Stimulated activated naive CD4-positive, alpha-beta T cell treated with Interleukin-2 at 50 U/mL for 16 hours (primary cell): ENCODE results near the gene JMY.
A peak's percentile ranks its signal among the peaks of the same experiment; 100 is the strongest.

Experiments used
- DNase-seq: peaks from one replicate; lab custom pipeline; 2025; lab: John Stamatoyannopoulos, UW

The JMY gene

DNA sequence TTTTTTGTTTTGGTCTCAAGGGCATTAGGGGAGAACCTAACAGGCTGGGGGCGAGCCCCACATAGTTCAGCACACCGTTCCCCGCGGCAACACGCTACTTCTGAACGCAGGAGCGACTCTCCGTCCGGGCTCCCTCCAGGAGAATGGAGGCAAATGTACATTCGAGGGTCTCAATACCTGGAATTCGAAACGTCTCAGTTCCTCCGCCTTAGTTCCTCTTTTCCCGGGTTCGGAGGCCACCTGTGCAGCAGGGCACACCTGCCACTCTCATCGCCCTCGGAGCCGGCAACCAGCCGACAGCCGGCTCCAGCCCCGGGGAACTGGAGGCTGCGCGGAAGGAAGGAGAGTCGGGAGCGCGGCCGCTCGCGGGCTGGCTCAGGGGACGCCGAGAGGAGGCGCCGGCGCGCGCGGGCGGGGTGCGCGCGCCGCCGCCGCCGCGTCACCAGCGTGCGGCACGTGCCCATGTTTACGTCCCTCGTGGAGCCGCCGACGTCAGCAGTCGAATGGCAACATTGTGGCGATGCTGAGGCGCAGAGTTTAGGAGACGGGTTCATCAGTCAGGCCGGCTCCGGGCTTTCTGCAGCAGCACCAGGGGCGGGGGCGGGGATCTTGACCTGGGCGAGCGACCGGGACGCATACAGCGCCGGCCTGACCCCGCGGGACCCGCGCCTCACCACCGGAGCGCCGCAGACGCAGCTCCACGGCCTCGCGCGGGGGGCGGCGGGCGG, at the start of gene JMY:
Gene JMY, plus strand, starts transcription at position 498 of the 728 bp plus-strand sequence. CDS start 520 bp downstream, outside the sequence.
- DNase-seq: peak; percentile 83

DNA sequence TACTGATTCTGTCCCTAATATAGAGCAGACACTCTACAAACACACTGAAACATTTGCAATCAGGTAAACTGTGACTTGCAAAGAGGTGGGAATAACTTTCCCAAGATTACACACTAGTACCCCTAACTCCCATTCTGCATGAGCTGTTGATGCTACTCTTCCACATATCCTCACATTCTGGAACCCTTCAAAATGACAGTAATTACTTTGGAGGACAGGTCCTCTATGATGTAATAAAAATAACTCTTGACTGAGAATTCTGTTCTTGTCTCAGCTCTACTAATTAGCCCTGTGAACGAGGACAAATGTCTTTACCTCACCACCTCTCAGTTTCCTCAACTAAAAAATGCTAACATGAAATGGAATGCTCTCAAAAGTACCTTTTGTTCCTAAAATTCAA, 49.5 kb upstream of the JMY start:
- no peak for DNase-seq

DNA sequence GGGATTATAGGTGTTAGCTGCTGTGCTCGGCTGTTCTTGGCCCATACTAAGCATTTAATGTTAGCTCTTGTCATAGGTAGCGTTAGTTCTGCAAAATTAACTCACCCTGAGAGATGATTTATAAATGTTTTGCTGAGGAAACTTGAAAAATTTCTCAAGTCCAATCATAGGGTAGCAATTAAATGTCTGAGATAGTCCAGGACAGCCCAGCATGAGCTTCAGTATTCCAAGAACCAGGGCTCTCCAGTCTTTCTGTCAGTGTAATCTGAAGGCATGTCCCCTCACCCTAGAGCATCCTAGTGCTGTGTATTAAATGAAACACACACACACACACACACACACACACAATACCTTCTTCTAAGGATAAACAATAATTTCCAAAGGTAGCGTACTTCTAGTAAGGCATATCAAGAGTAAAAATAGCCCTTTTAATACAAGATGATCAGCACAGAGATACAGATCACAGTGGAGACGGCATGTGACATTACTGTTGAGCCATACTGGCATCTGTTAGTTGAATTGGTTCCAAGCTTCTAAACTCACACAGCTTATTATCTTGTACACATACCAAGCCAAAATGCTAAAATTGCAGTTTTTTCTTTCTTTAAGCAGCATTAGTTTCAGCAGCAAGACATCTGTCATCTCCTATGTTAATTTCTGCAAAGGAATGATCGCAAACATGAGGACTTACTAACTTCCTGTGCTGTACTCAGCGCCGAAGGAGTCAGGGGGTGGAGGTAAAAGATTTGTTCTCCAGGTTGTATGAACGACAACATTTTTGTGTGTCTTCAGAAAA, 46.3 kb upstream of the JMY start:
- DNase-seq: no peak

DNA sequence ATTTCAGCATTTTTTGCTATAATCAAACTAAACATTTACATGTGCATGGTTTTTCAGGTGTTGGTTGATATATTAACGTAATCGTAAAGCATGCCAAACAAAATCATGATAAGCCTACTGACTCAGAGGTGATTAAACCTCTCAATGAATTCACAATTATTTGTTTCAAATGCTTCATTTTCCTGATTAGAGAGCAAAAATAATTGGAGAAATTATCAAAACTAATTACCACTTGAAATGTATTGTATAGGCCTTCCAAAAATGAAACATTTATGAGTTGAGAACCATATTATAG, 45.7 kb upstream of the JMY start:
- DNase-seq: no peak

GRCh38 chr5:79191457-79191856, 44.5 kb upstream of the JMY start:
- no peak for DNase-seq

GRCh38 chr5:79193643-79194042, 42.3 kb upstream of the JMY start:
- DNase-seq: no peak

DNA sequence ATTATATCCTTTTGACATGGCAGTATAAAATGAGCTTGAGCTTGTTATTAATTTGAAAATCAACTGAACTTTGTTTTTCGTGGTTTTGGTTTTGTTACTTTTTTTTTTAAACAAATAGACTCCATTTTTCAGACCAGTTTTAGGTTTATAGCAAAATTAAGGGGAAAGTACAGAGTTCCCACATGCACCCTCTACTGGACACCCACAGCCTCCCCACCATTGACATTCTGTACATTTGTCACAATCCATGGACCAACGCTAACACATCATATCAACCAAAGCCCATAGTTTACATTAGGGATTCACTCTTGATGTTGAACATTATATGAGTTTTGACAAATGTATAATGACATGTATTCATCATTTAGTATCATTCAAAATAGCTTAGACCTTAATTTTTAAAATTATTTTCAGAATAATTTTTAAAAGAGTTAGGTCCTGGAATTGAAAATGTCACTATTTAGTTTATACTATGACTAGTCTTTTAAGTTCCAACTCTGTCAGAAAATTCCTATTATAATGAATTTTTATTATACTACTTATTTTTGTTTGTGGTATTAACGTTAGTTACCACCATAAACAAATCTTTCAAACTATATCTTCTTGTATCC, 35.3 kb upstream of the JMY start:
- no peak for DNase-seq

DNA sequence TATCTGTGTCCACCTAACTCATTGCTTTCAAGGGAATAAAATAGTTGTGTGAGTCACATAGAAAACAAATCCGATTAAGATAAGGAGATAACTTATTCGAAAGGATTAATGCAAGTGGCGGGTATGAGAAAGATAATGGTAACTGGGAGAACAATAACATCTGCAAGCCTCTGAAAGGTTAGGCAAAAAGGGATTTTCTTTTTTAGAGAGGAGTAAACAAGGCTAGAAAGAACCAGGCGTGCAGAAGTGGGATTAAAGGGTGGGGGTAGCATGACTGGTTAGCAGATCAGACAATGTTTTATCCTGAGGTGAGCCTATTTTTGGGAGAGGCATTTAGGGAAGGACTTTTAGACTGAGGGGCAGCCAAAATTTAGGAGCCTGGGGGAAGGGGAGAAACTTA, 34.7 kb upstream of the JMY start:
- DNase-seq: no peak

GRCh38 chr5:79202076-79202475, 33.9 kb upstream of the JMY start:
- no peak for DNase-seq

DNA sequence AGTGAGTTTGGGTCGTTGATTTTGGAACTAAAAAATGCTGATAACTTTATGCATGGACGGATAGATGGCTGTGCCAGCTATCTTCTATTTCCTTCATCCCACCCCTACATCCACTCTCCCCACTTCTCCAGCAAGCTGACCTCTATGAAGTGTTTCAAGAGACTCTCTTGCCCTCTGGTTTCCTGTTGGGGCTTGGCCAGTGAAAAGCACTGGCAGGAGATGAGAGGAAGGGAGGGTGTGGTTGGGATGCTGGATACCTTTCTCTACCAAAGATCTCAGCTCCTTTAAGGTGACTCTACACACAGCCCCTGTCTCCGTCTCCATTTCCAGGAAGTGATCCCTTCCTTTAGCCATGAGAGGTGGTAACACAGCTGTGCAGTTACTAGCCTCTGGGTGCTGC, 30.0 kb upstream of the JMY start:
- DNase-seq: no peak

GRCh38 chr5:79206541-79206940, 29.4 kb upstream of the JMY start:
- DNase-seq: no peak

GRCh38 chr5:79209505-79209904, 26.4 kb upstream of the JMY start:
- DNase-seq: no peak

DNA sequence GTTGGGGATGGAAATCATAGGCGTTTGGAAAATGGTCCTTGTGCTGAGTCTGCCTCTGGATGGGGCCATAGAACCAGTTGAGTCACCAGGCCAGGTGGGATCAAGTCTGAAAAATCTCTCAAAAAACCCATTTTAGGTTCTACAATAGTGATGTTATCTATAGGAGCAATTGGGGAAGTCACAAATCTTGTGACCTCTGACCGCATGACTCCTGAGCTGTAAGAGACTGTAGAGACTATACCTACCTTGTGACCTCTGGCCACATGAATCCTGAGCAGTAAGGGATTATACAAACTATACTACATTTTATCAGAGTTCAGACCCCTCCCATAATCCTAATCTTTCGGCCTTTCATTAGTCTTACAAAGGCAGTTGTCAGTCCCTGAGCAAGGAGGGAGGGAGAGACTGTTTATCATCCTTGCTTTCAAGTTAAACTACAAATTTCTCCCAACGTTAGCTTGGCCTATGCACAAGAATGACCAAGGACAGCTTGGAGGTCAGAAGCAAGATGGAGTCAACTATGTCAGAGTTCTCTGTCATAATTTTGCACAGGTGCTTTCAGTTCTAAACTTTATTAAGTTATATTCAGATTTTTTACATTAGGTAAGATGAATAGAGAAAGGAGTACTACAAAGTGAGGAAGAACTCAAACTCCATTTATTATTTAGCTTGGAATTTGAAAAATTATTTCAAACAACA, 11.5 kb upstream of the JMY start:
- no peak for DNase-seq

GRCh38 chr5:79225026-79225425, 10.9 kb upstream of the JMY start:
- no peak for DNase-seq

DNA sequence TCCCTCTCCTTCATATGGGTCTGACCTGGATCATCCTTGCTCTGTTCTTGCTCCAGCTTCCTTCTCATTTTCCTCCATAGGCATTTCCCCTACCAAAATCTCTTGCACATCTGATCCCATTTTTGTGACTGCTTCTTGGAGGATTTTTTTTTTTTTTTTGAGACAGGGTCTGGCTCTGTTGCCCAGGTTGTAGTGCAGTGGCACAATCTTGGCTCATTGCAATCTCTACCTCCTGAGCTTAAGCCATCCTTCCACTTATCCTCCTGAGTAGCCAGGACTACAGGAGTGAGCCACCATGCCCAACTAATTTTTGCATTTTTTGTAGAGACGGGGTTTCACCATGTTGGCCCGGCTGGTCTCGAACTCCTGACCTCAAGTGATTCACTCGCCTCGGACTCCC, 10.5 kb upstream of the JMY start:
- no peak for DNase-seq

GRCh38 chr5:79227484-79228025, 8.4 kb upstream of the JMY start:
- no peak for DNase-seq

DNA sequence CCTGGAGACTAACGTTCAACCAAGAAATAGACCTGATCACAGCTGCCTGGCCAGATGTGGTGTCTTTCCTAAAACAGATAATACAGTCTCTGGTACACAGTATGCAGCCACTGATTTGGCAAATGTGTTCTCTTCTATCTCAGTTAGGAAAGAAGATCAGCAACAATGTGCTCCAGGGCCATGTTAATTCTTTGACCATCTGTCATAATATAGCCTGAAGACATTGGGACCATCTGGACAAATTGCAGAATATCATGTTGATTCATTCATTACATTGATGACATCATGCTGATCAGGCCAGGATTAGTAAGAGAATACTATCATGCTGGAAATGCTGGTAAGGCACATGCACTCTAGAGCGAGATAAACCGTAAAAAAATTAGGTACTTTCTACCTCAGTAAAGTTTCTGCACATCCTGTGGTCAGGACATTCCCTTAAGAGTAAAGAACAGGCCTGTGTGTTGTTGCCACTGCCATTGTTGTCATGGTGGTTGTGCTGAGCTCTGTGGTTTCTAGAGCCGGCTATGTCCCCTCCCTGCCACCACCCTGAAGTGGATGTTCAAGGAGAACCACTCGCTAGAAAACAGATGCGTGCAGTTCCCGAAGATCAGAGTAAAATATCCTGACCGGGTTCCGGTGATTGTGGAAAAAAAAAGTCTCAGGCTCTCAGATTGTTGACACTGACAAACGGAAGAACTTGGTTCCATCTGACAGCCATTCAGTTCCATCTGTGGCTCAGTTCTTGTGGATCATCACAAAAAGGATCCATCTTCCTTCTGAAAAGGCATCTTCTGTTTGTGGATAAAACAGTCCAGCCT, 6.4 kb upstream of the JMY start:
- DNase-seq: peak; percentile 21

DNA sequence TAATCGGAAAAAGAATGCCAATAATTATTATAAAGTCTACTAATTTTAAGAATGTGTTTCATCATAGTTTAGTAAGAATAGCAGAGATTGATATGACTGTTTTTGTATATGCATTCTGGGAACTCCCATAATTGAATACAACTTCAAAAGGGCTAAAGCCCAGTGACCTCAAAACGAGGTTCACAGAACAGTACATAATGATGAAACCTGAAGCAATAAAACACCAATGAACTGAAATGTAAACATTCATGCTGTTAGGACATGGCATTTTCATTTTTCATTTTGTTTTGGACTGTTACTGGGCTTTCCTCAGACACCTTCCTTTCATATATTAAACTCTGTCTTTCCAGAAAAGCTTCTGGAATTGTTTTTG, 684 bp upstream of the JMY start:
- no peak for DNase-seq

DNA sequence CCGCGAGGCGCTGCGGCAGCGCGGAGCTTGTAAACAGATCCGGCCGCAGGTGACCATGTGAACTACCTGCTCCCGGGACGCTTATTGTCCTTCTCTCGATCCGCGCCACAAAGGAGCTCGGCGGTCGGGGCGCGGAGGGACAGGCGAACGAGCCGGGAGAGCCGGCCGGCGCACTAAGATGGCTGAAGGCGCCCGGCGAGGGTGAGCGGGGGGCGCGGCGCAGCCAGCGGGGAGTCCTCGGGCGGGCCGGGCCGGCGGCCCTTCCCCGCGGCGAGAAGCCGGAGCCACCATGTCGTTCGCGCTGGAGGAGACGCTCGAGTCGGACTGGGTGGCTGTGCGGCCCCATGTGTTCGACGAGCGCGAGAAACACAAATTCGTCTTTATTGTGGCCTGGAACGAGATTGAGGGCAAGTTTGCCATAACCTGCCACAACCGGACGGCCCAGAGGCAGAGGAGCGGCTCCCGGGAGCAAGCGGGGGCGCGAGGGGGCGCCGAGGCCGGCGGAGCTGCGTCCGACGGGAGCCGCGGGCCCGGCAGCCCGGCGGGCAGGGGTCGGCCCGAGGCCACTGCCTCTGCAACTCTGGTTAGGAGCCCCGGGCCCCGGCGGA, 535 bp downstream of the JMY start:
- DNase-seq: peak; percentile 25

DNA sequence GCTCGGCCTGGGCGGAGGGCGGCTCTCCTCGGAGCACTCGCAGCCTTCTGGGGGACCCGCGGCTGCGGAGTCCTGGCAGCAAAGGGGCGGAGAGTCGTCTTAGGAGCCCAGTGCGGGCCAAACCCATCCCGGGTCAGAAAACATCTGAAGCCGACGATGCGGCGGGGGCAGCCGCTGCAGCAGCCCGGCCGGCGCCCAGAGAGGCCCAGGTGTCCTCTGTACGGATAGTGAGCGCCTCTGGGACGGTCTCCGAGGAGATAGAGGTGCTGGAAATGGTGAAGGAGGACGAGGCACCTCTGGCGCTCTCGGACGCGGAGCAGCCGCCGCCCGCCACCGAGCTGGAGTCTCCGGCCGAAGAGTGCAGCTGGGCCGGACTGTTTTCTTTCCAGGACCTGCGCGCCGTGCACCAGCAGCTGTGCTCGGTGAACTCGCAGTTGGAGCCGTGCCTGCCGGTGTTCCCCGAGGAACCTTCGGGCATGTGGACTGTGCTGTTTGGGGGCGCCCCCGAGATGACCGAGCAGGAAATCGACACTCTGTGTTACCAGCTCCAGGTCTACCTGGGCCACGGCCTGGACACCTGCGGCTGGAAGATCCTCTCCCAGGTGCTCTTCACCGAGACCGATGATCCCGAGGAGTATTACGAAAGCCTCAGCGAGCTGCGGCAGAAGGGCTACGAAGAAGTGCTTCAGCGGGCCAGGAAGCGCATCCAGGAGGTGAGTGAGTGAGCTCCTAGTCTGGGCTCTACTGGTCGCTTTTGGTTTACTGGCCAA, 1.2 kb downstream of the JMY start:
- DNase-seq: peak; percentile 34
